Measurements from ENCODE around the gene IZUMO1. TPM values are rescaled to one million over a fixed set of nuclear protein-coding genes. Genes with fewer than 3 reads are reported as not detected.
"Not testable (repeated sequence)": the region's sequence is repeated elsewhere in the genome, so short reads cannot be mapped to it uniquely, and the experiment has no call there.

IZUMO1 gene
- total and polyA plus RNA-seq, 5 donors from 2014 or later = not detected

- Mint-ChIP-seq H3K36me3 (peaks cover 12% of the 10 kb centered on the region), H3K27ac (no peak overlapping the region), H3K9me3 (peaks cover 0 to 1% (median 0%) of the 10 kb centered on the region in 7 donors), H3K4me1 (peaks cover 0 to 11% (median 4%) of the 10 kb centered on the region in 4 donors), H3K27me3 (peaks cover 27% of the 10 kb centered on the region), H3K4me3 (no peak overlapping the region)
- Histone ChIP-seq H3K36me3 (ENCODE audit: control insufficient read depth, insufficient read depth, low read length) (no peaks in the 10 kb centered on the region), H3K9me3 (ENCODE audit: control insufficient read depth in 2 of 2, low read length in 2 of 2) (no peaks in the 10 kb centered on the region), H3K4me3 (ENCODE audit: low read depth, low read length) (no peak overlapping the region), H3K4me1 (ENCODE audit: control insufficient read depth, insufficient read depth, low read length, poor library complexity, severe bottlenecking) (peaks cover 6% of the 10 kb centered on the region), H3K27ac (ENCODE audit: insufficient read depth, low read length, poor library complexity, severe bottlenecking) (no peak overlapping the region), H3K27me3 (ENCODE audit: control insufficient read depth, insufficient read depth, low read length) (no peaks in the 10 kb centered on the region)
- ATAC-seq (ENCODE audit: low read depth in 2 of 2) (no peak), DNase-seq (no peak)
Observed at GRCh38 chr19:48698046-48698445, 48.7 kb downstream of the IZUMO1 start.

GRCh38 chr19:48696353-48697010, 50.2 kb downstream of the IZUMO1 start:
- no peak overlapping the region for H3K4me3 ChIP-seq (ENCODE audit: low read depth, low read length)

DNA sequence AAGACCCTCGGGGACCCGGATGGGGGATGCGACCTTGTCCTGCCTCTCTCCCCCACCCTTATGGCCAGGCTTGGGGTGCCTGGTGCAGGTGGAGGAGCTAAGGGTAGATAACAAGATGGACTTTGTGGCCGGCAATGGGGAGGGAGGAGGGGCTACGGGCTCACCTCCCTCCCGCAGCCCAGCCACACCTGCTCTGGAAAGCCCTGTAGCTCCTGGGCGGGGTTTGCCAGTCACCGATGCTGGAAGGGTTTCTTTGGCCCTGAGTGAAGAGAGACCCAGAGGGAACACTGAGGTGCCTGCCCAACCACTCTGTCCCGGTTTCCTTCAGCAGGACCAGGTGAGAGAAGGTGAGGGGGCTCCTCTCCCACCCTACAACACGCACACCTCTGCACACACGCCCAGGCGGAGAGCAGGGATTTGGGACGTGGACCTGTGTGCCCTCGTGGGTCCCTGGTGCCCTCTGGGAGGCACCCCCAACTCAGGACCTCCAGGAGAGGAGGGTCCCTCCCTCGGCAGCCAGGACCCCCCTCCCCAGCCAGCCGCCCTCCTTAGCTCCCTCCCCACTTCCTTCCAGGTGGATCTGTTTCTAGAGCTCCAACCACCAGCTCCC, 50.9 kb downstream of the IZUMO1 start, which contains the start of gene FUT2:
FUT2 (plus strand) TSS at position 229 of the 610 bp plus-strand sequence. CDS start 6,986 bp downstream, outside the sequence.
- Mint-ChIP-seq H3K4me1 (peaks cover 0 to 11% (median 4%) of the 10 kb centered on the region in 4 donors), H3K4me3 (peak within 1 kb of the TSS in 3 of 4 donors; percentile 15 to 68 (median 66)), H3K27me3 (peaks cover 27% of the 10 kb centered on the region), H3K9me3 (peaks cover 0 to 1% (median 0%) of the 10 kb centered on the region in 7 donors), H3K27ac (peak within 1 kb of the TSS in 1 of 3 donors; percentile 73), H3K36me3 (peaks cover 6% of the 10 kb centered on the region)
- H3K27ac ChIP-seq (ENCODE audit: insufficient read depth, low read length, poor library complexity, severe bottlenecking) = no peak within 1 kb of the TSS
- H3K36me3 ChIP-seq (ENCODE audit: control insufficient read depth, insufficient read depth, low read length) = no peaks in the 10 kb centered on the region
- no peaks in the 10 kb centered on the region for H3K27me3 ChIP-seq (ENCODE audit: control insufficient read depth, insufficient read depth, low read length)
- no peak for DNase-seq
- no peak for ATAC-seq (ENCODE audit: low read depth in 2 of 2)
- peaks cover 6% of the 10 kb centered on the region for H3K4me1 ChIP-seq (ENCODE audit: control insufficient read depth, insufficient read depth, low read length, poor library complexity, severe bottlenecking)
- no peaks in the 10 kb centered on the region for H3K9me3 ChIP-seq (ENCODE audit: control insufficient read depth in 2 of 2, low read length in 2 of 2)
- no peak within 1 kb of the TSS for H3K4me3 ChIP-seq (ENCODE audit: low read depth, low read length)

More at GRCh38 chr19:48696353-48697010, 50.2 kb downstream of the IZUMO1 start:
- peak overlapping the region in 1 of 3 donors; percentile 73 for H3K27ac Mint-ChIP-seq
- Histone ChIP-seq H3K27ac (ENCODE audit: insufficient read depth, low read length, poor library complexity, severe bottlenecking) (no peak overlapping the region), H3K27me3 (ENCODE audit: control insufficient read depth, insufficient read depth, low read length) (no peaks in the 10 kb centered on the region), H3K4me1 (ENCODE audit: control insufficient read depth, insufficient read depth, low read length, poor library complexity, severe bottlenecking) (peaks cover 6% of the 10 kb centered on the region), H3K9me3 (ENCODE audit: control insufficient read depth in 2 of 2, low read length in 2 of 2) (no peaks in the 10 kb centered on the region), H3K36me3 (ENCODE audit: control insufficient read depth, insufficient read depth, low read length) (no peaks in the 10 kb centered on the region)
- ATAC-seq (ENCODE audit: low read depth in 2 of 2) (peak; percentile 43 to 56), DNase-seq (no peak)
- H3K4me1 Mint-ChIP-seq = peaks cover 0 to 11% (median 4%) of the 10 kb centered on the region in 4 donors
- peaks cover 0 to 1% (median 0%) of the 10 kb centered on the region in 7 donors for H3K9me3 Mint-ChIP-seq
- peak overlapping the region in 3 of 4 donors; percentile 15 to 68 (median 66) for H3K4me3 Mint-ChIP-seq
- peaks cover 6% of the 10 kb centered on the region for H3K36me3 Mint-ChIP-seq
- H3K27me3 Mint-ChIP-seq = peaks cover 27% of the 10 kb centered on the region

DNA sequence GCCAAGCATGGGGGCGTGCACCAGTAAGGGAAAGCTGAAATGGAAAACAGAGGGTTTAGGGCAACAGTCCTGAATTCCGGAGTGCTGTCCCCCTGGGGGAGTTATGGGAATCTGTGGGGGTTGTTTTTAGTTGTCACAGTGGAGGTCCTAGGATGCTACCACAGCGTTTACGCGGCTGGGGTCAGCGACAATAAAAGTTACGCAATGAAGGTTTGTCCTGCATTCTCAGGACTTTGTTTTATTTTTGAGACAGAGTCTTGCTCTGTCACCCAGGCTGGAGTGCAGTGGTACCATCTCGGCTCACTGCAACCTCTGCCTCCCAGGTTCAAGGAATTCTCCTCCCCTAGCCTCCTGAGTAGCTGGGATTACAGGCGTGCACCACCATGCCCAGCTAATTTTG, 53.1 kb downstream of the IZUMO1 start:
- H3K36me3 ChIP-seq (ENCODE audit: control insufficient read depth, insufficient read depth, low read length); ATAC-seq (ENCODE audit: low read depth in 2 of 2); H3K27me3 ChIP-seq (ENCODE audit: control insufficient read depth, insufficient read depth, low read length); H3K9me3 Mint-ChIP-seq; H3K4me1 ChIP-seq (ENCODE audit: control insufficient read depth, insufficient read depth, low read length, poor library complexity, severe bottlenecking); H3K36me3 Mint-ChIP-seq; H3K27ac ChIP-seq (ENCODE audit: insufficient read depth, low read length, poor library complexity, severe bottlenecking); H3K9me3 ChIP-seq (ENCODE audit: control insufficient read depth in 2 of 2, low read length in 2 of 2); H3K4me3 ChIP-seq (ENCODE audit: low read depth, low read length); DNase-seq: not testable (repeated sequence)
- Mint-ChIP-seq H3K4me3 (peak overlapping the region in 1 of 4 donors; percentile 12), H3K27ac (peak overlapping the region in 2 of 3 donors; percentile 17 to 32), H3K27me3 (peaks cover 27% of the 10 kb centered on the region), H3K4me1 (peaks cover 0 to 11% (median 4%) of the 10 kb centered on the region in 4 donors)

Other genes with a start within 250 kb of the IZUMO1 start
- 6.3 TPM for gene LMTK3, start 235.1 kb downstream of the IZUMO1 start, total RNA-seq
- not detected for gene LMTK3, start 235.1 kb downstream of the IZUMO1 start, polyA plus RNA-seq
- not detected for gene SULT2B1, start 194.7 kb downstream of the IZUMO1 start, total RNA-seq
- gene SULT2B1, start 194.7 kb downstream of the IZUMO1 start, polyA plus RNA-seq = under 1 TPM in 2 of 4 donors, not detected in 2; 0.16 to 0.82 TPM
- gene SPACA4, start 140.2 kb downstream of the IZUMO1 start, total RNA-seq = not detected
- under 1 TPM in 1 of 4 donors, not detected in 3; 0.25 TPM for gene SPACA4, start 140.2 kb downstream of the IZUMO1 start, polyA plus RNA-seq
- gene FAM83E, start 131.8 kb downstream of the IZUMO1 start, total RNA-seq = 0.76 TPM
- under 1 TPM in 1 of 4 donors, not detected in 3; 0.31 TPM for gene FAM83E, start 131.8 kb downstream of the IZUMO1 start, polyA plus RNA-seq
- 1,690 TPM for gene RPL18, start 127.7 kb downstream of the IZUMO1 start, total RNA-seq
- gene RPL18, start 127.7 kb downstream of the IZUMO1 start, polyA plus RNA-seq = 1,000 to 10,000 TPM; 1,618 to 2,428 (median 2,131) TPM
- 13.0 TPM for gene SPHK2, start 127.4 kb downstream of the IZUMO1 start, total RNA-seq
- gene SPHK2, start 127.4 kb downstream of the IZUMO1 start, polyA plus RNA-seq = 1 to 10 TPM; 4.8 to 8.4 (median 7.5) TPM
- 37.7 TPM for gene DBP, start 109.5 kb downstream of the IZUMO1 start, total RNA-seq
- gene DBP, start 109.5 kb downstream of the IZUMO1 start, polyA plus RNA-seq = 10 to 100 TPM; 71.2 to 96.6 (median 85.8) TPM
- 10.4 TPM for gene CA11, start 100.7 kb downstream of the IZUMO1 start, total RNA-seq
- 1 to 10 TPM; 4.1 to 6.3 (median 5.2) TPM for gene CA11, start 100.7 kb downstream of the IZUMO1 start, polyA plus RNA-seq
- 2.3 TPM for gene NTN5, start 73.9 kb downstream of the IZUMO1 start, total RNA-seq
- gene NTN5, start 73.9 kb downstream of the IZUMO1 start, polyA plus RNA-seq = under 1 TPM in 2 of 4 donors, not detected in 2; 0.21 to 0.30 TPM
- not detected for gene FUT2, start 50.9 kb downstream of the IZUMO1 start, total RNA-seq
- gene FUT2, start 50.9 kb downstream of the IZUMO1 start, polyA plus RNA-seq = under 1 TPM in 2 of 4 donors, not detected in 2; 0.10 to 0.67 TPM
- 1.1 TPM for gene MAMSTR, start 27.2 kb downstream of the IZUMO1 start, total RNA-seq
- under 1 TPM; 0.17 to 0.40 (median 0.30) TPM for gene MAMSTR, start 27.2 kb downstream of the IZUMO1 start, polyA plus RNA-seq
- gene RASIP1, start 6.3 kb downstream of the IZUMO1 start, total RNA-seq = 0.22 TPM
- under 1 TPM; 0.13 to 0.55 (median 0.18) TPM for gene RASIP1, start 6.3 kb downstream of the IZUMO1 start, polyA plus RNA-seq
- not detected for gene FUT1, start 5.7 kb upstream of the IZUMO1 start, total RNA-seq
- under 1 TPM in 2 of 4 donors, not detected in 2; 0.06 to 0.14 TPM for gene FUT1, start 5.7 kb upstream of the IZUMO1 start, polyA plus RNA-seq
- gene FGF21, start 8.6 kb upstream of the IZUMO1 start, total RNA-seq = not detected
- gene FGF21, start 8.6 kb upstream of the IZUMO1 start, polyA plus RNA-seq = not detected
- 16.4 TPM for gene BCAT2, start 64.1 kb upstream of the IZUMO1 start, total RNA-seq
- gene BCAT2, start 64.1 kb upstream of the IZUMO1 start, polyA plus RNA-seq = 10 to 100 TPM; 19.5 to 23.0 (median 21.2) TPM
- 0.49 TPM for gene HSD17B14, start 89.6 kb upstream of the IZUMO1 start, total RNA-seq
- 1 to 10 TPM in 1 of 4 donors, under 1 TPM in 3; 0.29 to 2.0 (median 0.61) TPM for gene HSD17B14, start 89.6 kb upstream of the IZUMO1 start, polyA plus RNA-seq
- gene PLEKHA4, start 121.7 kb upstream of the IZUMO1 start, total RNA-seq = 2.8 TPM
- 1 to 10 TPM in 3 of 4 donors, under 1 TPM in 1; 0.84 to 4.6 (median 1.7) TPM for gene PLEKHA4, start 121.7 kb upstream of the IZUMO1 start, polyA plus RNA-seq
- gene PPP1R15A, start 125.5 kb upstream of the IZUMO1 start, total RNA-seq = 840 TPM
- gene PPP1R15A, start 125.5 kb upstream of the IZUMO1 start, polyA plus RNA-seq = 10 to 100 TPM; 39.1 to 65.6 (median 52.4) TPM
- gene TULP2, start 151.8 kb upstream of the IZUMO1 start, total RNA-seq = not detected
- gene TULP2, start 151.8 kb upstream of the IZUMO1 start, polyA plus RNA-seq = not detected
- gene NUCB1, start 153.4 kb upstream of the IZUMO1 start, total RNA-seq = 133 TPM
- gene NUCB1, start 153.4 kb upstream of the IZUMO1 start, polyA plus RNA-seq = 10 to 100 TPM; 72.8 to 99.3 (median 86.4) TPM
- gene DHDH, start 186.8 kb upstream of the IZUMO1 start, total RNA-seq = not detected
- 1 to 10 TPM in 2 of 4 donors, under 1 TPM in 2; 0.68 to 2.4 (median 1.1) TPM for gene DHDH, start 186.8 kb upstream of the IZUMO1 start, polyA plus RNA-seq
- 92.8 TPM for gene BAX, start 208.0 kb upstream of the IZUMO1 start, total RNA-seq
- gene BAX, start 208.0 kb upstream of the IZUMO1 start, polyA plus RNA-seq = 10 to 100 TPM; 47.9 to 73.1 (median 61.1) TPM
- gene FTL, start 218.4 kb upstream of the IZUMO1 start, total RNA-seq = 575 TPM
- gene FTL, start 218.4 kb upstream of the IZUMO1 start, polyA plus RNA-seq = 1,000 to 10,000 TPM; 4,061 to 5,675 (median 4,823) TPM
- 37.1 TPM for gene GYS1, start 246.4 kb upstream of the IZUMO1 start, total RNA-seq
- gene GYS1, start 246.4 kb upstream of the IZUMO1 start, polyA plus RNA-seq = 10 to 100 TPM; 24.5 to 28.8 (median 26.2) TPM
- 18.5 TPM for gene RUVBL2, start 247.0 kb upstream of the IZUMO1 start, total RNA-seq
- gene RUVBL2, start 247.0 kb upstream of the IZUMO1 start, polyA plus RNA-seq = 10 to 100 TPM; 49.1 to 60.2 (median 52.9) TPM